ENCODE measurements around the gene TPX2.

GRCh38 chr20:31693402-31693801 is 45.7 kb upstream of the TPX2 start:
- TF ChIP-seq CTCF (IDR thresholded peaks at IDR 0.05) (no peak), POLR2A (IDR thresholded peaks at IDR 0.05) (no peak)
